Measurements from ENCODE around the gene CNTNAP2. TPM values are rescaled to one million over a fixed set of nuclear protein-coding genes. Genes with fewer than 3 reads are reported as not detected.
A peak's percentile ranks its signal among the peaks of the same experiment; 100 is the strongest.
"Not testable (repeated sequence)": the region's sequence is repeated elsewhere in the genome, so short reads cannot be mapped to it uniquely, and the experiment has no call there.

Gene CNTNAP2
- total RNA-seq, 4 donors from 2014 or later, result 0.29 to 0.88 (median 0.33) TPM; not detected in 1

DNA sequence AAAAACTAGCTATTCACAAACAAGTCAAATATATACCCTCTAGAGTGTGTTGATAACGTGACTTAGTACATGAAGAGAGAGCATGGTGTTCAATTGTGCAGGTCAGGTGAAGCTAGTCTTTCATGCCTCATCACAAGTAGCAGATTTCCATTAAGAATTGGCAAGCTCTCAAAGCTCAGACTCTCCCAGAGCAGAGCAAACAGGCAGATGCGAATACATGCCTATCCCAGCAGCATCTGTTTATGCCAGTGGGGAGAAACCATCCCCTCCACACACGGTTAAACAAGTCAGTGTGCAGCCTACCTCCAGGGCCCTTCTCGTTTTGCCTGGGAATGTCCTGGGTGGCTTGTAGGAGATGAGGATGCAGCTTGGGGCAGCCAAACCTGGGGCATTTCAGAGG, 1941.5 kb downstream of the CNTNAP2 start:
- H3K27ac ChIP-seq, result no peak overlapping the region
- TF ChIP-seq POLR2A (IDR thresholded peaks at IDR 0.05), result no peak
- TF ChIP-seq, protein P1, sequence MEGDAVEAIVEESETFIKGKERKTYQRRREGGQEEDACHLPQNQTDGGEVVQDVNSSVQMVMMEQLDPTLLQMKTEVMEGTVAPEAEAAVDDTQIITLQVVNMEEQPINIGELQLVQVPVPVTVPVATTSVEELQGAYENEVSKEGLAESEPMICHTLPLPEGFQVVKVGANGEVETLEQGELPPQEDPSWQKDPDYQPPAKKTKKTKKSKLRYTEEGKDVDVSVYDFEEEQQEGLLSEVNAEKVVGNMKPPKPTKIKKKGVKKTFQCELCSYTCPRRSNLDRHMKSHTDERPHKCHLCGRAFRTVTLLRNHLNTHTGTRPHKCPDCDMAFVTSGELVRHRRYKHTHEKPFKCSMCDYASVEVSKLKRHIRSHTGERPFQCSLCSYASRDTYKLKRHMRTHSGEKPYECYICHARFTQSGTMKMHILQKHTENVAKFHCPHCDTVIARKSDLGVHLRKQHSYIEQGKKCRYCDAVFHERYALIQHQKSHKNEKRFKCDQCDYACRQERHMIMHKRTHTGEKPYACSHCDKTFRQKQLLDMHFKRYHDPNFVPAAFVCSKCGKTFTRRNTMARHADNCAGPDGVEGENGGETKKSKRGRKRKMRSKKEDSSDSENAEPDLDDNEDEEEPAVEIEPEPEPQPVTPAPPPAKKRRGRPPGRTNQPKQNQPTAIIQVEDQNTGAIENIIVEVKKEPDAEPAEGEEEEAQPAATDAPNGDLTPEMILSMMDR (IDR thresholded peaks at IDR 0.05), result no peak

DNA sequence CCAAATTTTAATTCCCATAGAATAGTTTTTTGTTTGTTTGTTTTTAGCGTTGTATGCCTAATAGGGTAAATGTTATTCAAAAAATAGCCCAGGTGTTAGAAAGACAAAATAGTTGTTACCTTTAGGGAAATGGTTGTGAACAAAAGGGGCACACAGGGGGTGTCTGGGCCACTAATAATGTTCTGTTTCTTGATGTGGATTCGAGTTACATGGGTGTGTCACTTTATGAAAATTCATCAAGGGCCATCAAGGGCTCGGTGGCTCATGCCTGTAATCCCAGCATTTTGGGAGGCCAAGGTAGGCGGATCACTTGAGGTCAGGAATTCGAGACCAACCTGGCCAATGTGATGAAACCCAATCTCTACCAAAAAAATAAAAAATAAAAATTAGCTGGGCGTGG, 1942.2 kb downstream of the CNTNAP2 start:
- Histone ChIP-seq H3K27ac (no peak overlapping the region), H3K4me3 (replicated peaks in 1 of 3) (no peak overlapping the region), H3K9me3 (no peaks in the 10 kb centered on the region), H3K4me1 (no peaks in the 10 kb centered on the region), H3K36me3 (no peaks in the 10 kb centered on the region), H3K27me3 (no peaks in the 10 kb centered on the region)
- DNase-seq, result no peak
- intact Hi-C loops (cut with DNase I), result no loop called here
- no peak for TF ChIP-seq POLR2A (IDR thresholded peaks at IDR 0.05)
- TF ChIP-seq, protein P1 (IDR thresholded peaks at IDR 0.05), result no peak
- WGBS, 2 donors, result 81 to 85% methylated on average over 6 of the region's 6 CpGs

More for the DNA sequence above, 1941.5 kb downstream of the CNTNAP2 start:
- no peaks in the 10 kb centered on the region for H3K36me3 ChIP-seq
- no peaks in the 10 kb centered on the region for H3K4me1 ChIP-seq
- DNase-seq, result no peak
- intact Hi-C loops (cut with DNase I), result no loop called here
- H3K4me3 ChIP-seq (replicated peaks in 1 of 3), result no peak overlapping the region
- H3K27me3 ChIP-seq, result no peaks in the 10 kb centered on the region
- H3K9me3 ChIP-seq, result no peaks in the 10 kb centered on the region
- WGBS, 2 donors, result 40 to 53% methylated on average over 4 of the region's 4 CpGs

DNA sequence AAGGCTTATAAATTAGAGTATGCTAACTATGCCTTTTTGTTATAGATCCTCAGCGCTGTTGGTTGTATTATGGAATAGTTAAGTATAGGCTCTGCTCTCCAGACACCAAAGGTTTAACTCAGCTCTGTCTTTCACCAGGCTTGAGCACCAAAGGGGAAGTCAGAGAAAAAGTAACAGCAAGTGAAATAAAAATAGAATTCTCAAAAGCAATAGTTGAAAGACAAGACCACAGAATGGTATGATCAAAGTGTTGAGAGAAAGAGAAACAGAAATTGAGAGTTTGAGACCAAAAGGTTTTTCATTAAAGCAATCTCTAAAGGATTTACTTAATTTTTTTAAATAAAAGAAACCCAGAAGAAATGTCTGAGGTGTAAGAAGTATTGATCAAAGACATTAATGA, 1944.1 kb downstream of the CNTNAP2 start:
- DNase-seq, result no peak
- H3K9me3 ChIP-seq, result no peaks in the 10 kb centered on the region
- intact Hi-C loops (cut with DNase I), result no loop called here
- H3K27ac ChIP-seq, result no peak overlapping the region
- 89 to 97% methylated on average over 1 of the region's 1 CpG for WGBS, 2 donors
- H3K36me3 ChIP-seq, result no peaks in the 10 kb centered on the region
- no peaks in the 10 kb centered on the region for H3K27me3 ChIP-seq
- no peak for TF ChIP-seq POLR2A (IDR thresholded peaks at IDR 0.05)
- TF ChIP-seq, protein P1 (IDR thresholded peaks at IDR 0.05), result no peak
- H3K4me1 ChIP-seq, result no peaks in the 10 kb centered on the region
- H3K4me3 ChIP-seq (replicated peaks in 1 of 3), result no peak overlapping the region

DNA sequence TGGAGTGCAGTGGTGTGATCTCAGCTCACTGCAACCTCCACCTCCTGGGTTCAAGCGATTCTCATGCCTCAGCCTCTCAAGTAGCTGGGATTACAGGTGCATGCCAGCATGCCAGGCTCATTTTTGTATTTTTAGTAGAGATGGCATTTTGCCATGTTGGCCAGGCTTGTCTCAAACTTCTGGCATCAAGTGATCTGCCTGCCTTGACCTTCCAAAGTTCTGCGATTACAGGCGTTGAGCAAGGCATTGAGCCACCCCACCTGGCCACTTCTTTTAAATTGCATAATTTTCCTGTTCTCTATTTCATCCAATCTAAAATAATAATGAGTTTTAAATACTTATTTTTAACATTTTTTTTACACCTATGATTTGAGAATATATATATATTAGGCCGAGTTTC, 1961.5 kb downstream of the CNTNAP2 start:
- H3K36me3 ChIP-seq; intact Hi-C loops (cut with DNase I); H3K4me3 ChIP-seq (replicated peaks in 1 of 3); H3K9me3 ChIP-seq; H3K27me3 ChIP-seq: not testable (repeated sequence)
- H3K4me1 ChIP-seq, result peaks cover 18 to 19% of the 10 kb centered on the region in 2 donors
- peak overlapping the region; percentile 3 to 58 (median 52) for H3K27ac ChIP-seq
- 38 to 53% methylated on average over 4 of the region's 4 CpGs for WGBS, 2 donors
- DNase-seq, result peak; percentile 73 to 87

DNA sequence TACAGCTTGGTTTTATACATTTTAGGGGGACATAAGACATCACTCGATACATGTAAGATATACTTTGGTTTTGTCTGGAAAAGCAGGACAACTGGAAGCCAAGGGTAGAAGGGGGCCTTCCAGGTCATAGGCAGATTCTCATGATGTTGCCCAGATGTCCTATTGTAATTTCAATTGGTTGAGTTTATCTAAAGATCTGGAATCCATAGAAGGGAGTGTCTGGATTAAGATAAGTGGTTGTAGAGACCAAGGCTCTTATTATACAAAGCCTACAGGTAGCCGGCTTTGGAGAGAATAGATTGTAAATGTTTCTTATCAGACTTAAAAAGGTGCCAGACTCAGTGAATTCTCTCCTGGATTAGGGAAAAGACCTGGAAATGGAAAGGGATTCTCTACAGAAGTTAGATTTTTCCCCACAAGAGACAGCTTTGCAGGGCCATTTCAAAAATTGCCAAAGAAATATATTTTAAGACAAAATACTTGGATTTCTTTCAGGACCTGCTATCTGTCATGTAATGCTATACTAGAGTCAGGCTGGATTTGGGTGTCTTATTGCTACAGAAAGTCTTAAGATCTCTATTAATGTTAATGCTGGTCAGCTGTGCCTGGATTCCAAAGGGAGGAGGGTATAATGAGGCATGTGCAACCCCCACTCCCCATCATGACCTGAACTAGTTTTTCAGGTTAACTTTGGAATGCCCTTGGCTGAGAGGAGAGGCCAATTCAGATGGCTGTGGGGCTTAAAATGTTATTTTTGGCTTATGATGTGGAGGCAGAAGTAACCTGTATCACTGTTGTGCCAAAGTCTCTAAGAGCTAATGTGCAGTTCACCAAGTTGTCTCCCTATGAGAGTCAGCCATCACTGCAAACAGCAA, 1962.8 kb downstream of the CNTNAP2 start:
- no peak overlapping the region for H3K4me3 ChIP-seq (replicated peaks in 1 of 3)
- H3K9me3 ChIP-seq, result no peaks in the 10 kb centered on the region
- peak overlapping the region; percentile 40 to 58 (median 52) for H3K27ac ChIP-seq
- TF ChIP-seq, protein P1 (IDR thresholded peaks at IDR 0.05), result no peak
- TF ChIP-seq POLR2A (IDR thresholded peaks at IDR 0.05), result no peak
- WGBS, 2 donors, result 71 to 72% methylated on average over 2 of the region's 2 CpGs
- H3K27me3 ChIP-seq, result no peaks in the 10 kb centered on the region
- intact Hi-C loops (cut with DNase I), result no loop called here
- H3K36me3 ChIP-seq, result no peaks in the 10 kb centered on the region
- DNase-seq, result peak; percentile 69 to 73
- H3K4me1 ChIP-seq, result peaks cover 18 to 19% of the 10 kb centered on the region in 2 donors
